NCI-H2196 (cell line): ENCODE results near the gene PRR9.
"Not testable (repeated sequence)": the region's sequence is repeated elsewhere in the genome, so short reads cannot be mapped to it uniquely, and the experiment has no call there.

Experiments used
- DNase-seq: peaks from one replicate; lab custom pipeline; 2025; ENCODE audit not compliant: unreplicated experiment; lab: John Stamatoyannopoulos, UW

PRR9 gene

GRCh38 chr1:153229076-153229829 is 11.9 kb downstream of the PRR9 start:
- not testable (repeated sequence) for DNase-seq

- no peak for DNase-seq
These were observed 14.0 kb downstream of the PRR9 start for GRCh38 chr1:153231363-153231762.

GRCh38 chr1:153231785-153232184 is 14.4 kb downstream of the PRR9 start:
- no peak for DNase-seq

- no peak for DNase-seq
These were observed 15.2 kb downstream of the PRR9 start for GRCh38 chr1:153232553-153232952.

- DNase-seq: no peak
These were observed 16.1 kb downstream of the PRR9 start for GRCh38 chr1:153233448-153233847.

- DNase-seq: no peak
These were observed 21.1 kb downstream of the PRR9 start for GRCh38 chr1:153238527-153238926.

GRCh38 chr1:153242160-153242559 is 24.8 kb downstream of the PRR9 start:
- no peak for DNase-seq

- DNase-seq: no peak
These were observed 28.1 kb downstream of the PRR9 start for GRCh38 chr1:153245466-153245865.

GRCh38 chr1:153246018-153246417 is 28.6 kb downstream of the PRR9 start:
- DNase-seq: no peak

GRCh38 chr1:153246825-153247224 is 29.4 kb downstream of the PRR9 start:
- DNase-seq: no peak

- no peak for DNase-seq
These were observed 30.9 kb downstream of the PRR9 start for GRCh38 chr1:153248176-153248879.

GRCh38 chr1:153250166-153250565 is 32.8 kb downstream of the PRR9 start:
- no peak for DNase-seq

GRCh38 chr1:153251087-153251486 is 33.7 kb downstream of the PRR9 start:
- DNase-seq: no peak

GRCh38 chr1:153251562-153251961 is 34.2 kb downstream of the PRR9 start:
- DNase-seq: no peak

GRCh38 chr1:153251988-153252387 is 34.6 kb downstream of the PRR9 start:
- no peak for DNase-seq

- no peak for DNase-seq
These were observed 35.7 kb downstream of the PRR9 start for GRCh38 chr1:153253076-153253475.

- no peak for DNase-seq
These were observed 36.3 kb downstream of the PRR9 start for GRCh38 chr1:153253693-153254092.

GRCh38 chr1:153259387-153259786 is 42.0 kb downstream of the PRR9 start, which contains the start of gene LORICRIN:
Gene LORICRIN, plus strand, starts transcription at chr1:153259687. Its CDS starts 1,263 bp downstream, at chr1:153260950.
- no peak for DNase-seq

- no peak for DNase-seq
These were observed 43.3 kb downstream of the PRR9 start for GRCh38 chr1:153260585-153261280.

- no peak for DNase-seq
These were observed 44.1 kb downstream of the PRR9 start for GRCh38 chr1:153261281-153262069.

GRCh38 chr1:153262070-153262366 is 44.6 kb downstream of the PRR9 start:
- DNase-seq: no peak
